CD14-positive monocyte (primary cell): Measurements from ENCODE around the gene SPATA20. TPM values are rescaled to one million over a fixed set of nuclear protein-coding genes. Genes with fewer than 3 reads are reported as not detected.
A peak's percentile ranks its signal among the peaks of the same experiment; 100 is the strongest.

Source experiments
- DNase-seq, 3 donors: peaks; one replicate each; pipeline ENCODE4 v3.0.0-alpha.2; 2011 to 2022
- H2AFZ ChIP-seq: 2 replicates; pipeline ENCODE4 v1.6.0; 2012; ENCODE audit warnings: mild to moderate bottlenecking, low read depth, low read length, inconsistent platforms; ENCODE audit not compliant: insufficient read depth, poor library complexity, severe bottlenecking
- H3K27ac ChIP-seq, 2 donors: 1 replicate in 1 of 2; 2 replicates in 1 of 2; pipeline ENCODE4 v1.5.1; 2012 to 2013; ENCODE audit warnings: low read length in 2 of 2, control low read depth in 1 of 2, inconsistent platforms in 1 of 2, low read depth in 1 of 2, mild to moderate bottlenecking in 1 of 2
- H3K27me3 ChIP-seq, 2 donors: one replicate each; pipeline versions ENCODE4 v1.6.0 to v1.6.1; 2011 to 2013; ENCODE audit warnings: low read length in 2 of 2; ENCODE audit not compliant: control insufficient read depth in 2 of 2, insufficient read depth in 2 of 2
- H3K36me3 ChIP-seq, 2 donors: replicated peaks in 1 of 2; 1 replicate in 1 of 2; 2 replicates in 1 of 2; pipeline versions ENCODE4 v1.5.1 to v1.6.1; 2012 to 2013; ENCODE audit warnings: low read length in 2 of 2, control low read depth in 1 of 2, inconsistent platforms in 1 of 2, mild to moderate bottlenecking in 1 of 2; ENCODE audit not compliant: insufficient read depth in 2 of 2, control insufficient read depth in 1 of 2
- H3K4me1 ChIP-seq, 2 donors: 1 replicate in 1 of 2; 2 replicates in 1 of 2; pipeline versions ENCODE4 v1.5.1 to v1.6.1; 2012 to 2013; ENCODE audit warnings: low read length in 2 of 2, control low read depth in 1 of 2, inconsistent platforms in 1 of 2, mild to moderate bottlenecking in 1 of 2, moderate library complexity in 1 of 2; ENCODE audit not compliant: insufficient read depth in 2 of 2, control insufficient read depth in 1 of 2
- H3K4me2 ChIP-seq: replicated peaks from 2 replicates; pipeline ENCODE3; 2012; ENCODE audit warnings: low read length, moderate library complexity, mild to moderate bottlenecking; ENCODE audit not compliant: poor library complexity, severe bottlenecking; ENCODE audit errors: extremely low read depth
- H3K4me3 ChIP-seq, 3 experiments: fragments of 200-600 bp in 1 of 3; sonication (generic) in 1 of 3; replicated peaks in 1 of 3; 1 replicate in 2 of 3; 2 replicates in 1 of 3; pipeline ENCODE4 v1.5.1; 2011 to 2013; ENCODE audit warnings: low read length in 3 of 3, mild to moderate bottlenecking in 3 of 3, control low read depth in 2 of 3, low read depth in 2 of 3, inconsistent platforms in 1 of 3, moderate library complexity in 1 of 3
- H3K79me2 ChIP-seq: 2 replicates; pipeline ENCODE4 v1.6.0; 2012; ENCODE audit warnings: mild to moderate bottlenecking, control low read depth, inconsistent platforms, low read length, moderate library complexity; ENCODE audit not compliant: insufficient read depth
- H3K9ac ChIP-seq: 2 replicates; pipeline ENCODE4 v1.6.0; 2017; ENCODE audit warnings: low read length, mild to moderate bottlenecking; ENCODE audit not compliant: insufficient read depth, poor library complexity, severe bottlenecking
- H3K9me3 ChIP-seq, 2 donors: replicated peaks in 1 of 2; 1 replicate in 1 of 2; 2 replicates in 1 of 2; pipeline versions ENCODE4 v1.5.1 to v1.6.1; 2012 to 2013; ENCODE audit warnings: low read length in 2 of 2, control low read depth in 1 of 2; ENCODE audit not compliant: control insufficient read depth in 1 of 2, insufficient read depth in 1 of 2
- H4K20me1 ChIP-seq: 2 replicates; pipeline ENCODE4 v1.6.0; 2012; ENCODE audit warnings: mild to moderate bottlenecking, low read length, control low read depth, moderate library complexity; ENCODE audit not compliant: insufficient read depth
- H3K27ac Mint-ChIP-seq, 7 donors: one replicate each; pipeline ENCODE4 v1.8.0; 2020; ENCODE audit warnings: mild to moderate bottlenecking in 7 of 7, mixed read lengths in 7 of 7, moderate library complexity in 6 of 7, inconsistent platforms in 2 of 7
- H3K27me3 Mint-ChIP-seq, 3 donors: one replicate each; pipeline ENCODE4 v1.8.0; 2021 to 2022; ENCODE audit warnings: low read depth in 3 of 3, mild to moderate bottlenecking in 3 of 3, mixed read lengths in 3 of 3, moderate library complexity in 3 of 3, inconsistent platforms in 1 of 3
- H3K36me3 Mint-ChIP-seq, 2 donors: one replicate each; pipeline ENCODE4 v1.8.0; 2020; ENCODE audit warnings: mixed read lengths in 2 of 2, inconsistent platforms in 1 of 2, mild to moderate bottlenecking in 1 of 2
- H3K4me1 Mint-ChIP-seq: one replicate; pipeline ENCODE4 v1.8.0; 2020; ENCODE audit warnings: mild to moderate bottlenecking, mixed read lengths
- H3K4me3 Mint-ChIP-seq, 2 donors: one replicate each; pipeline ENCODE4 v1.8.0; 2020; ENCODE audit warnings: mild to moderate bottlenecking in 2 of 2, mixed read lengths in 2 of 2, moderate library complexity in 1 of 2
- H3K9me3 Mint-ChIP-seq, 7 donors: one replicate each; pipeline ENCODE4 v1.8.0; 2020 to 2022; ENCODE audit warnings: mixed read lengths in 7 of 7, mild to moderate bottlenecking in 6 of 7, moderate library complexity in 6 of 7, inconsistent platforms in 2 of 7
- WGBS: methylation state at CpG from one replicate; pipeline ENCODE4 v1.1.5; 2013; ENCODE audit warnings: missing lambda C conversion rate; ENCODE audit not compliant: insufficient coverage; 5-methylcytosine and 5-hydroxymethylcytosine counted together
- intact Hi-C, 2 donors: fragments of 100-400 bp; cut with micrococcal nuclease; formaldehyde crosslinking; loops; one replicate each; pipeline versions ENCODE4 v1.15.0 to v1.15.1; 2023
- polyA plus RNA-seq, 3 donors: library from polyadenylated mRNA; depleted of rRNA in 1 of 3; unstranded in 2 of 3; stranded (reverse) in 1 of 3; fragments of 300-500 nt in 2 of 3; fragments of >200 nt in 1 of 3; fragmentation: Illumina TruSeq in 2 of 3; gene quantifications; 1 replicate in 2 of 3; 2 replicates in 1 of 3; pipeline ENCODE4 v1.2.3, GENCODE V29; 2012 to 2021
- TF ChIP-seq, protein P1 (sequence below): fragments of 200-600 bp; IDR thresholded peaks from one replicate; pipeline ENCODE4 v1.8.0; 2022; ENCODE audit warnings: antibody characterized with exemption, mild to moderate bottlenecking

Gene SPATA20
- polyA plus RNA-seq, 3 donors = 9.3 to 37.8 (median 12.2) TPM

DNA sequence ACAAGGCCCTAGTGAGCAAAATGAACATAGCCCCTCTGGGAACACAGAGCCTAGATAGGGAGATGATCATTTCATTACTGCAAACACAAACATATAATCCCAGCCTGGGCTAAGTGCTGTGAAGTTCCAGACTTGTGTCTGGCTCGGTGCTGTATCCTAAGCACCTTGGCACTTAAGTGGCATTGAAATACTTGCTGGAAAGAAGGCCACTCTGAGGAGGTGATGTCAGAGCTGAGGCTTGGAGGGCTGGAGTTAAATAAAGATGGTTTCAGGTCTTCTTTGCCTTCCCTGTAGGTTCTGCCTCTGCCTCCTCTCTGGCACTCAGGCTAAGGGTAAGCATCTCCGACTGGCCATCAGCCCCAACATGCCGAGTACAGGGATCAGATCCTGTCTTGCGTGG is 11.1 kb downstream of the SPATA20 start:
- no peak overlapping the region for H3K27ac Mint-ChIP-seq
- no peak for DNase-seq

DNA sequence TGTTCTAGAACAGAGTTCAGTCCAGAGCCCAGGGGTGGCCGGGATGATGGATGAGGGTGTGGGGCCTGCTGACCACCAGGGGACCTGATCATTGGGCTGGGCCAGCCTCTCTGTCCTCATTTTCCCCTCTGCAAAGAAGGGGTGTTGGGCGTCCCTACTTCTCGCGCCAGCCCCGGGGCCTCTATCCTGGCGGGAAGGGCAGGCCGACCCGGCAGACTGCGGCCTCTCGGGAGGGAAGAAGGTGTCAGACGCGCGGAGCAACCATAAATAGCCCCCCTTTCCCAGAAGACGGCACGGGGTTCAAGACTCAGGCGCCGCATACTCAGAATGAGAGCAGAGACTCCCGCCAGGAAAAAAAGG is 11.6 kb downstream of the SPATA20 start:
- Mint-ChIP-seq H3K9me3 (peaks cover 0 to 18% (median 3%) of the 10 kb centered on the region in 7 donors), H3K4me3 (peak overlapping the region; percentile 70 to 89), H3K4me1 (peaks cover 22% of the 10 kb centered on the region), H3K36me3 (peaks cover 6 to 9% of the 10 kb centered on the region in 2 donors), H3K27ac (no peak overlapping the region), H3K27me3 (peaks cover 42 to 70% (median 60%) of the 10 kb centered on the region in 3 donors)
- H3K27me3 ChIP-seq = peaks cover 36 to 62% of the 10 kb centered on the region in 2 donors
- no peak overlapping the region for H3K27ac ChIP-seq
- 11% methylated on average over 8 of the region's 18 CpGs for WGBS
- H3K9ac ChIP-seq = no peak overlapping the region
- no peak overlapping the region for H2AFZ ChIP-seq
- peak overlapping the region in 2 of 3 experiments; percentile 27 to 72 for H3K4me3 ChIP-seq
- H3K9me3 ChIP-seq = peaks cover 0 to 15% of the 10 kb centered on the region in 2 donors
- H4K20me1 ChIP-seq = peaks cover 5% of the 10 kb centered on the region
- H3K4me2 ChIP-seq = peak overlapping the region; percentile 82
- TF ChIP-seq, protein P1, sequence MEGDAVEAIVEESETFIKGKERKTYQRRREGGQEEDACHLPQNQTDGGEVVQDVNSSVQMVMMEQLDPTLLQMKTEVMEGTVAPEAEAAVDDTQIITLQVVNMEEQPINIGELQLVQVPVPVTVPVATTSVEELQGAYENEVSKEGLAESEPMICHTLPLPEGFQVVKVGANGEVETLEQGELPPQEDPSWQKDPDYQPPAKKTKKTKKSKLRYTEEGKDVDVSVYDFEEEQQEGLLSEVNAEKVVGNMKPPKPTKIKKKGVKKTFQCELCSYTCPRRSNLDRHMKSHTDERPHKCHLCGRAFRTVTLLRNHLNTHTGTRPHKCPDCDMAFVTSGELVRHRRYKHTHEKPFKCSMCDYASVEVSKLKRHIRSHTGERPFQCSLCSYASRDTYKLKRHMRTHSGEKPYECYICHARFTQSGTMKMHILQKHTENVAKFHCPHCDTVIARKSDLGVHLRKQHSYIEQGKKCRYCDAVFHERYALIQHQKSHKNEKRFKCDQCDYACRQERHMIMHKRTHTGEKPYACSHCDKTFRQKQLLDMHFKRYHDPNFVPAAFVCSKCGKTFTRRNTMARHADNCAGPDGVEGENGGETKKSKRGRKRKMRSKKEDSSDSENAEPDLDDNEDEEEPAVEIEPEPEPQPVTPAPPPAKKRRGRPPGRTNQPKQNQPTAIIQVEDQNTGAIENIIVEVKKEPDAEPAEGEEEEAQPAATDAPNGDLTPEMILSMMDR = no peak
- H3K79me2 ChIP-seq = no peaks in the 10 kb centered on the region
- no peak for DNase-seq
- H3K36me3 ChIP-seq = peaks cover 7 to 8% of the 10 kb centered on the region in 2 donors
- intact Hi-C loops = no loop called here
- H3K4me1 ChIP-seq = peaks cover 30 to 31% of the 10 kb centered on the region in 2 donors

More for the DNA sequence above, 11.1 kb downstream of the SPATA20 start:
- Histone ChIP-seq H2AFZ (no peak overlapping the region), H4K20me1 (peaks cover 5% of the 10 kb centered on the region), H3K9ac (no peak overlapping the region), H3K79me2 (no peaks in the 10 kb centered on the region), H3K4me1 (peaks cover 30 to 31% of the 10 kb centered on the region in 2 donors), H3K27me3 (peaks cover 31 to 58% of the 10 kb centered on the region in 2 donors), H3K27ac (no peak overlapping the region), H3K4me3 (no peak overlapping the region), H3K36me3 (peaks cover 7 to 8% of the 10 kb centered on the region in 2 donors), H3K4me2 (no peak overlapping the region), H3K9me3 (peaks cover 0 to 10% of the 10 kb centered on the region in 2 donors)
- Mint-ChIP-seq H3K9me3 (peaks cover 0 to 18% (median 3%) of the 10 kb centered on the region in 7 donors), H3K4me3 (peak overlapping the region in 1 of 2 donors; percentile 89), H3K36me3 (peaks cover 6 to 9% of the 10 kb centered on the region in 2 donors), H3K27me3 (peaks cover 38 to 65% (median 55%) of the 10 kb centered on the region in 3 donors), H3K4me1 (peaks cover 22% of the 10 kb centered on the region)
- intact Hi-C loops = no loop called here
- 94% methylated on average over 4 of the region's 4 CpGs for WGBS
- TF ChIP-seq, protein P1 = no peak
